ENCODE data around the gene CHP1.

- TF ChIP-seq CTCF (IDR thresholded peaks at IDR 0.05) (no peak), POLR2A (IDR thresholded peaks at IDR 0.05) (no peak)
These were observed 50.2 kb downstream of the CHP1 start for GRCh38 chr15:41281236-41281635.
